NB4 (cell line): ENCODE data around the gene ATG9B.

Experiments
- POLR2A ChIP-seq: IDR thresholded peaks from 2 replicates; pipeline ENCODE4 v1.6.1; 2011; ENCODE audit warnings: mild to moderate bottlenecking; ENCODE audit not compliant: insufficient read length; ENCODE audit errors: extremely low read depth
- TF ChIP-seq, protein P1 (sequence below): IDR thresholded peaks from 2 replicates; pipeline ENCODE4 v1.6.1; 2011; ENCODE audit warnings: low read depth, low read length

DNA sequence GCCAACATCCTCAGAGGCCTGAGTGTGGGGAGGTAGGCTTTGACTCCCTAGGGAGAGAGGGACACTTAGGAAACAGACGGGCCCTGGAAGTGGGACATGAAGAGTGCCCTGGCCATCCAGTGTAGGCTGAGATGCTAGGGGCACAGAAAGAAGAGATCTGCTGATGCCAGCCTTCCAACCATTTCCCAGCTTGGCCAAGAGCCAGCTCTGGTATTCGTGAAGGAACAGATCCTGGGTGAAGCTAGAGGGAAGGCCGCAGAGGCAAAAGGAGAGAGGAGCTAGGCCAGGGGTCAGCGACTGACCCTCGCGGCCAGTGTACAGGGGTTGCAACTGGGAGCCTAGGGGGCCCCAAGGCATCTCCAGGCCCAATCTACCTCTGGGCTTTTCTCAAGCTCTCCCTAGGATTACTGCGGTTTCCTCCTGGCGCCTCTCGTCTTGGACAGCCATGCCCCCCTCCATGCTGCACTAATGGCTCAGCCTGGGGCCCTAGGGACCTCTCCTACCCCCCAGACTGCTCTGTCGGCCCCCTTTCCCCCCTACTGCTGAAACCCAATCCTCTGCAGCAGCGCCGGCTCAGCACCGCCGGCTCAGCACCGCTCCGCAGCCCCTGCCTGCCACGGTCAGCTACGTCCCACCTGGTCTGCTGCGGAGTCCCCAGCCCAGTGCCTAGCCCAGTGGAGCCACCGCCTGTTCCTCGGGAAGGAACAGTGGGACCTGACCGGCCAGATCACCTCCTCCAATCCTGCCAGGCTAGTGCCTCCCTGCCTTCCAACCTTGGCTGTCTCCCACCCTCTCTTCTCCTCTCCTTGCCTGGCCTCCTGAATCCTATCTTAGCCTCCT, 23.9 kb upstream of the ATG9B start, which contains the start of gene ASIC3:
- TF ChIP-seq, protein P1, sequence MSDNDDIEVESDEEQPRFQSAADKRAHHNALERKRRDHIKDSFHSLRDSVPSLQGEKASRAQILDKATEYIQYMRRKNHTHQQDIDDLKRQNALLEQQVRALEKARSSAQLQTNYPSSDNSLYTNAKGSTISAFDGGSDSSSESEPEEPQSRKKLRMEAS = no peak
- TF ChIP-seq POLR2A = no peak
